GM19397 (cell line): ENCODE data around the gene SLAMF1.

Experiments
- ATAC-seq: cut with Tn5 transposase; IDR thresholded peaks from one replicate; pipeline ENCODE4 v1.9.1; 2021; ENCODE audit warnings: mild to moderate bottlenecking, moderate library complexity; ENCODE audit not compliant: unreplicated experiment

Gene SLAMF1

GRCh38 chr1:160625725-160626498 lies 20.9 kb downstream of the SLAMF1 start:
- ATAC-seq: no peak

GRCh38 chr1:160625321-160625720 lies 21.5 kb downstream of the SLAMF1 start:
- ATAC-seq: no peak

- no peak for ATAC-seq
These were observed 22.4 kb downstream of the SLAMF1 start for GRCh38 chr1:160624464-160624863.

- no peak for ATAC-seq
These were observed 23.0 kb downstream of the SLAMF1 start for GRCh38 chr1:160623862-160624261.

GRCh38 chr1:160623227-160623633 lies 23.6 kb downstream of the SLAMF1 start:
- no peak for ATAC-seq

GRCh38 chr1:160622501-160623226 lies 24.2 kb downstream of the SLAMF1 start:
- ATAC-seq: no peak

GRCh38 chr1:160621633-160622413 lies 25.0 kb downstream of the SLAMF1 start:
- no peak for ATAC-seq

GRCh38 chr1:160620942-160621632 lies 25.8 kb downstream of the SLAMF1 start:
- no peak for ATAC-seq

- no peak for ATAC-seq
These were observed 27.0 kb downstream of the SLAMF1 start for GRCh38 chr1:160619742-160620277.

- ATAC-seq: no peak
These were observed 28.0 kb downstream of the SLAMF1 start for GRCh38 chr1:160618763-160619274.

- no peak for ATAC-seq
These were observed 28.5 kb downstream of the SLAMF1 start for GRCh38 chr1:160618327-160618726.

- ATAC-seq: no peak
These were observed 31.2 kb downstream of the SLAMF1 start for GRCh38 chr1:160615660-160616059.

- ATAC-seq: no peak
These were observed 32.4 kb downstream of the SLAMF1 start for GRCh38 chr1:160614410-160614809.

- ATAC-seq: no peak
These were observed 34.1 kb downstream of the SLAMF1 start for GRCh38 chr1:160612613-160613218.

- no peak for ATAC-seq
These were observed 36.1 kb downstream of the SLAMF1 start for GRCh38 chr1:160610569-160611242.

- no peak for ATAC-seq
These were observed 37.9 kb downstream of the SLAMF1 start for GRCh38 chr1:160608941-160609340.

GRCh38 chr1:160608514-160608913 lies 38.3 kb downstream of the SLAMF1 start:
- ATAC-seq: no peak

- no peak for ATAC-seq
These were observed 38.8 kb downstream of the SLAMF1 start for GRCh38 chr1:160608057-160608456.

GRCh38 chr1:160607672-160608032 lies 39.2 kb downstream of the SLAMF1 start:
- no peak for ATAC-seq
